Jurkat, Clone E6-1 (cell line): ENCODE data around the gene MT1G. TPM values are rescaled to one million over a fixed set of nuclear protein-coding genes. Genes with fewer than 3 reads are reported as not detected.
"Not testable (repeated sequence)": the region's sequence is repeated elsewhere in the genome, so short reads cannot be mapped to it uniquely, and the experiment has no call there.

Experiments used
- DNase-seq: peaks from one replicate; pipeline ENCODE4 v3.0.0-alpha.2; 2011; ENCODE audit warnings: low read depth, low spot score
- H3K4me3 ChIP-seq: 2 replicates; pipeline ENCODE4 v1.5.1; 2011; ENCODE audit warnings: mild to moderate bottlenecking, low read length, control low read depth, moderate library complexity
- polyA plus RNA-seq: library from polyadenylated mRNA; unstranded; fragments of >200 nt; gene quantifications from one replicate; pipeline ENCODE4 v1.2.1, GENCODE V29; 2012; ENCODE audit warnings: missing spikeins; ENCODE audit not compliant: insufficient read length, insufficient read depth

MT1G gene
- polyA plus RNA-seq: not detected

DNA sequence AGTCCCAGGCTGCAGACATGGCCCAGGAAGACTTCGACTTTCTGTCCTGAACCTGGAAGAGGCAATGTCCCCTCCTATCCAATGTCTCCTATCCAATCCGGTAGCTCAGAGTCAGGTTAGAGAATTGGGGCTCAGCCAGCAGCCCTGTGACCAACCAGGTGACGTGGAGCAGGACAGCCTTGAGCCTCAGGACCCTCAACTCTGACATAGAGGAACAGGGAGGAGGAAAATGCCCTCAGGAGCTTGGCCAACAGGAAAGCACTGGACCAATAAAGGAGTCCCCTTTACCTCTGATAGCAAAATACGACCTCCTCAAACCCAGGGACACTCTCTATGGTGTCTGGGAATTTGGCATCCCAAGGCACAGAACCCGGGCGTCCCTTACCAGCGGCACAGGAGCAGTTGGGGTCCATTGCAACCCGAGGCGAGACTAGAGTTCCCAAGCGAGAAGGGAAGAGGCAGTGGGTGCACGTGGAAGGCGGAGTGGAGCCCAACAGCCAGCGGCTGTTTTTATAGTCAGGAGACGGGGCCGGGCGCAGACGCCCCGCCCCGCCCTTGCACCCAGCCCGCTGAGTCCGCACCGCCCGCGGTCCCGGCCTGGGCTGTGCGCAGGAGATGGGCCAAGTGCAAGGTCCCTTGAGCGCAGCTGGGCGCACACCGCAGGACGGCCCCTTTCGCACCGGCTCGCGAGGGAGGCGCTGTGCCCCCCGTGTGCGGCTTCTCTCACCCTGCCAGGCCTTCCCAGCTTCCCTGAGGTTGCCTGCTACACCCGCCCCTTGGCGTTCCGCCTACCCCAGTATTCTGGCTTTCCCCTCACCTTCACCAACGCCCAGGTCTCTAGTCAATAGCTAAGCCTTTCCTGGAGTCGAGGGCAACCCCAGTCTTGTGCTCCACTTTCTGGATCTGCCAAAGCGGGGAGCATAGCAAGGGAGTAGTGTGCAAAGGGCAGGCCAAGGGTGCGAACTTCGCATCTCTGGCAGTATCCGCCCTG lies at the start of gene MT1G:
Gene MT1G, minus strand, starts transcription at position 485 of the 991 bp plus-strand sequence. Its CDS starts 72 bp downstream, at position 413.
- no peak within 1 kb of the TSS for H3K4me3 ChIP-seq
- DNase-seq: no peak

- H3K4me3 ChIP-seq, DNase-seq: not testable (repeated sequence)
Measured at GRCh38 chr16:56717532-56717931, 49.7 kb upstream of the MT1G start.

DNA sequence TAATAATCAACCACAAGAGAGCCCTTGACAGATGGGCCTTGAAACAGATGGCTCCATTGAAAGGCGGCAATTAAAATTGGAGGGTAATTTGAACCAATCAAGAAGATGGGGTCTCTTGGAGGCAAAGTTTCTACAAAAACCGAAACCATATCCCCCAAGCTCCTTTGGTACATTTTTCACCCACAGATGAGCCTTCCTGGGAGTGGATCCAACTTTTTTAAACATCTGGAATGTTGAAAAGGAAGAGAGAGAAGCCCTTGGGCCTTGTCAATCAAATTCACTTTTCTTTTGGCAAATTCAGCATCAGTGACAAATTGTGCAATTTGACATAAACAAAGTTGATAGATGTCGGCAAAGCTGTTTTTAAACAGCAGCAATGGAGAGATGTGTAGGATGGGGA lies 48.9 kb upstream of the MT1G start:
- no peak overlapping the region for H3K4me3 ChIP-seq
- no peak for DNase-seq

DNA sequence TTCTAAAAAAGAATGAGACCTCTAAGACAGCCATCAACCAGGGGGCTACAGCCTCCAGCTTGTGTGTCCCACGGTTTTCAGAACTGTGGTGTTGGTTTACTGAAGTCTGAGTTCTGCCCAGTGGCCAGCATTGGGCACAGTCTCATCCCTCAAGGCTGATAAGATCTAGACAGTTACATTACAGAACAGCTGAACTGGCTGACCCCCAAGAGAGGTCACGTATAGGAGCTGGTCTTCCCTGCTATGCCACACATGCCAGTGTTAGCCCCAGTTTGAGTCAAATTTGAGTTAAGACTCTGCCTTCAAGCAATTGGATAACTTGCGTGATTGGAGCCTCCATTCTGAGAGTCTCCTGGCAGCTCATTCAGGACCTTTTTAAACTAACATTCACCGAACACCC lies 47.3 kb upstream of the MT1G start:
- no peak for DNase-seq
- H3K4me3 ChIP-seq: no peak overlapping the region

DNA sequence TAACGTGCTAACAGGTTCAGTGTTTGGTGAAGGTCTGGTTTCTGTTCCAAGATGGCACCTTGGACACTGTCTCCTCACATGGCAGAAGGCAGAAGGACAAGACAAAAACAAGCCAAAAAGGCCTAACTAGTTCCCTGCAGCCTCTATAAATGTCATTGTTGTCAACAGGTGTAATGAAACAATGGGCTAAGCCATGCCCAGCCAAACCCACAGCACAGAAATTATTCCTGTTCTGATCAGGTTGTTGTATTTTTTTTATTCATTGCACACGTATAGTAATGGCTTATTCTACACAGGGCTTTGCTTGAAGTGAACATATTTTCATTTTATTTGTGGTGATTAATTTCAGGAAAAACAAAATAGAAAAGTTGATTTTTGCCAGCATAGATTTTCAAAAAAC lies 45.9 kb upstream of the MT1G start:
- no peak overlapping the region for H3K4me3 ChIP-seq
- no peak for DNase-seq

- H3K4me3 ChIP-seq: no peak overlapping the region
- no peak for DNase-seq
Measured at GRCh38 chr16:56711862-56712261, 44.0 kb upstream of the MT1G start.

GRCh38 chr16:56710181-56710737 lies 42.4 kb upstream of the MT1G start:
- no peak for DNase-seq
- H3K4me3 ChIP-seq: no peak overlapping the region

- H3K4me3 ChIP-seq: peak overlapping the region; percentile 48
- no peak for DNase-seq
Measured at GRCh38 chr16:56709443-56710040, 41.7 kb upstream of the MT1G start.

GRCh38 chr16:56708525-56709442 lies 40.9 kb upstream of the MT1G start:
- H3K4me3 ChIP-seq: peak overlapping the region; percentile 48
- peak; percentile 89 for DNase-seq

DNA sequence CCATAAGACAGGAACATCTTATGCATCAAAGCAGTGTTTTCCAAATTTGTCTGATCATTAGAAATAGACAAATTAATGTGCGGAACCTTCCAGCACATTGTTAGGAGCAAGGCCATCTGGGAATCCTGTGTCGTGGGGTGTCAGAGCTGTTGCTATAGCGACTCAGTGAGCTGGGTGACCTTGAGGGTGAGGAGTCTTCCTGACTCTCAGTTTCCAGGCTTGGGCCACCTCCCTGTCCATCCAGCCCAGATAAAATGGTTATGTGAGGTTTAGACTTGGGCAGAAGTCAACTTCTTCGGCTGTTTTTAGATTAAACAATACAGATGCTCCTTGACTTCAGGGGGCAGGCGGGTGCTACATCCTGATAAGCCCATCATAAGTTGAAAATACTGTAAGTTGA lies 35.0 kb upstream of the MT1G start:
- DNase-seq: no peak
- no peak overlapping the region for H3K4me3 ChIP-seq

DNA sequence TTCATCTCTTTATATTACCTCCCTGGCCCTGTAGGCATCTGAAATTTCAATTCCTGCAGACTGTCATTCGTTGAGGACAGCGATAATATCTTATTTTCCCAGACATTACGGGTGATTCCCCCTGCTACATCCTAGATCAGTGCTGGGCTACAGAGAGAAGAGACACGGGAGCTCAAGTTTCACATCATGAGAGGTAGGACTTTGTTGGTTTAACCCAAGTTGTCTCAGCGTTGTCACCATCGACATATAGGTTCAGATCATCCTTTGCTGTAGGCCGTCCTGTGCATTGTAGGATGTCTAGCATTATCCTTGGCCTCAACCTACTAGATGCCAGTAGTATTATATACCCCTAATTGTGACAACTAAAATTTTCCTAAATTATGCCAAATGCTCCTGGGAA lies 33.7 kb upstream of the MT1G start:
- no peak overlapping the region for H3K4me3 ChIP-seq
- DNase-seq: no peak

GRCh38 chr16:56700631-56701030 lies 32.8 kb upstream of the MT1G start:
- DNase-seq: no peak
- H3K4me3 ChIP-seq: no peak overlapping the region

- H3K4me3 ChIP-seq: no peak overlapping the region
- DNase-seq: no peak
Measured at GRCh38 chr16:56700195-56700594, 32.3 kb upstream of the MT1G start.

- DNase-seq: no peak
- no peak overlapping the region for H3K4me3 ChIP-seq
Measured at GRCh38 chr16:56697456-56698155, 29.7 kb upstream of the MT1G start.

- DNase-seq: no peak
- no peak overlapping the region for H3K4me3 ChIP-seq
Measured at GRCh38 chr16:56695246-56695645, 27.4 kb upstream of the MT1G start.

DNA sequence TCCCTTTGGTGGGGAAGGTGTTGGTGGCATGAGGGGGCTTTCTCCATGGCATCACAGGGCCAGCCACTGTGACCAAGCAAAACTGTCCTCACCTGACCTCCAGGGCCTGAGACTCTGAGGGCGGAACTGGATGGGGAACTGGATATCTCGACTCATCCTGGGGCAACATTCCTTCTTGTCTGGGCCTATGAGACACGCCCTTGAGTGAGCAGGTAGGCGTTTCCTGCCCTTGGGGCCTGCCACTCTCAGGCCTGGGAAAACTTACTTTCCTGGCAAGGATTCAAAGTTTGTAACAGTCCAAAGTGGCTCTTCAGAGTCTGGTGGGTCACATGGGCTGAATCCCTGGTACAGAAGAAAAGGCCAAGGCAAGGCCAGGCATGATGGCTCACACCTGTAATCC lies 24.0 kb upstream of the MT1G start:
- no peak overlapping the region for H3K4me3 ChIP-seq
- DNase-seq: no peak

GRCh38 chr16:56690420-56691122 lies 22.7 kb upstream of the MT1G start:
- DNase-seq: no peak
- H3K4me3 ChIP-seq: no peak overlapping the region

- H3K4me3 ChIP-seq: no peak overlapping the region
- no peak for DNase-seq
Measured at GRCh38 chr16:56689171-56689570, 21.3 kb upstream of the MT1G start.
